HCT116 (cell line): ENCODE results near the gene MFSD1. TPM values are rescaled to one million over a fixed set of nuclear protein-coding genes. Genes with fewer than 3 reads are reported as not detected.

Source experiments
- ATAC-seq: fragments of 200-7000 bp; cut with Tn5 transposase; 2 replicates; pipeline ENCODE4 v1.9.1; 2020; ENCODE audit warnings: mild to moderate bottlenecking, moderate library complexity
- BruUV-seq: library from RNA; stranded (reverse); fragments of 400-500 nt; replicated peaks from 2 replicates; lab custom pipeline; 2021; lab: Mats Ljungman, UMichigan
- CTCF ChIA-PET: fragments of 300-600 bp; sonication (Branson Sonifier 250); formaldehyde crosslinking; loops from one replicate; lab custom pipeline; 2021; ENCODE audit warnings: antibody characterized with exemption; lab: Charles Lee
- POLR2A ChIA-PET: fragments of 300-600, 350-600 bp; sonication (Branson Sonifier 250); formaldehyde crosslinking; loops from one replicate; lab custom pipeline; 2021; ENCODE audit warnings: antibody characterized with exemption; lab: Charles Lee
- RAD21 ChIA-PET, 2 experiments: fragments of 300-600 bp; sonication (Branson Sonifier 250); formaldehyde crosslinking; loops; one replicate each; lab custom pipeline; 2023; ENCODE audit warnings: low total read pairs in 2 of 2; ENCODE audit not compliant: uncharacterized antibody in 2 of 2, unreplicated experiment in 2 of 2, low non-redundant PET in 1 of 2; lab: Charles Lee
- DNase-seq: peaks from one replicate; pipeline ENCODE4 v3.0.0-alpha.2; 2010; ENCODE audit warnings: low read depth, low spot score
- H2AFZ ChIP-seq: fragments of 200-600 bp; shearing (Covaris generic), sonication (generic); 2 replicates; pipeline ENCODE4 v1.6.1; 2017; ENCODE audit warnings: low read depth, mixed run types, mixed read lengths, antibody characterized with exemption, low read length; ENCODE audit not compliant: poor library complexity, severe bottlenecking
- H3K27ac ChIP-seq: 2 replicates; pipeline ENCODE4 v1.5.1; 2012; ENCODE audit warnings: low read depth, low read length
- H3K27me3 ChIP-seq: fragments of 200-600 bp; sonication (generic); 2 replicates; pipeline ENCODE4 v1.6.1; 2016; ENCODE audit warnings: mixed run types, low read length, mixed read lengths; ENCODE audit not compliant: insufficient read depth
- H3K36me3 ChIP-seq, 2 experiments: fragments of 200-500 bp in 1 of 2; fragments of 200-600 bp in 1 of 2; sonication (Bioruptor generic) in 1 of 2; sonication (generic) in 1 of 2; 2 replicates each; pipeline versions ENCODE4 v1.5.1 to v1.6.1; 2014 to 2016; ENCODE audit warnings: low read length in 2 of 2, inconsistent platforms in 1 of 2, mixed read lengths in 1 of 2, mixed run types in 1 of 2; ENCODE audit not compliant: insufficient read depth in 2 of 2, control insufficient read depth in 1 of 2
- H3K4me1 ChIP-seq, 2 experiments: fragments of 200-600 bp in 1 of 2; sonication (generic) in 1 of 2; 2 replicates each; pipeline versions ENCODE4 v1.5.1 to v1.6.1; 2012 to 2017; ENCODE audit warnings: low read length in 2 of 2, inconsistent platforms in 1 of 2, mild to moderate bottlenecking in 1 of 2, mixed read lengths in 1 of 2, mixed run types in 1 of 2, moderate library complexity in 1 of 2; ENCODE audit not compliant: insufficient read depth in 2 of 2, control insufficient read depth in 1 of 2
- H3K4me2 ChIP-seq: fragments of 200-600 bp; sonication (generic); 2 replicates; pipeline ENCODE4 v1.6.1; 2017; ENCODE audit warnings: mixed run types, low read length, mixed read lengths
- H3K4me3 ChIP-seq, 2 experiments: fragments of 200-600 bp in 1 of 2; sonication (generic) in 1 of 2; replicated peaks in 1 of 2; 2 replicates each; pipeline ENCODE4 v1.5.1; 2011 to 2016; ENCODE audit warnings: low read length in 2 of 2, control low read depth in 1 of 2, low read depth in 1 of 2, mild to moderate bottlenecking in 1 of 2, mixed read lengths in 1 of 2, mixed run types in 1 of 2
- H3K79me2 ChIP-seq: fragments of 200-600 bp; sonication (generic); 2 replicates; pipeline ENCODE4 v1.6.1; 2017; ENCODE audit warnings: mild to moderate bottlenecking, mixed run types, low read length, moderate library complexity, mixed read lengths; ENCODE audit not compliant: insufficient read depth
- H3K9ac ChIP-seq: fragments of 200-600 bp; sonication (generic); 2 replicates; pipeline ENCODE4 v1.6.1; 2016; ENCODE audit warnings: low read length, mixed read lengths
- H3K9me2 ChIP-seq: fragments of 200-600 bp; sonication (generic), shearing (Covaris generic); 2 replicates; pipeline ENCODE4 v1.6.1; 2017; ENCODE audit warnings: mixed run types, mild to moderate bottlenecking, moderate library complexity; ENCODE audit not compliant: insufficient read depth
- H3K9me3 ChIP-seq, 2 experiments: fragments of 200-500 bp in 1 of 2; fragments of 200-600 bp in 1 of 2; sonication (Bioruptor generic) in 1 of 2; sonication (generic) in 1 of 2; 2 replicates each; pipeline ENCODE4 v1.6.1; 2014 to 2017; ENCODE audit warnings: low read length in 2 of 2, mixed read lengths in 2 of 2, inconsistent platforms in 1 of 2, low read depth in 1 of 2, mild to moderate bottlenecking in 1 of 2, mixed run types in 1 of 2, moderate library complexity in 1 of 2; ENCODE audit not compliant: control insufficient read depth in 1 of 2, insufficient read depth in 1 of 2
- H4K20me1 ChIP-seq: fragments of 200-600 bp; sonication (generic), shearing (Covaris generic); 2 replicates; pipeline ENCODE4 v1.6.1; 2017; ENCODE audit warnings: mixed run types, mild to moderate bottlenecking, moderate library complexity; ENCODE audit not compliant: insufficient read depth
- CBX3 ChIP-seq: IDR thresholded peaks from 2 replicates; pipeline ENCODE4 v1.6.1; 2012; ENCODE audit warnings: low read depth
- ELF1 ChIP-seq: IDR thresholded peaks from 2 replicates; pipeline ENCODE4 v1.6.1; 2012; ENCODE audit warnings: low read depth, borderline replicate concordance
- EZH2phosphoT487 ChIP-seq: fragments of 200-600 bp; IDR thresholded peaks from 2 replicates; pipeline ENCODE4 v1.6.1; 2018; ENCODE audit warnings: antibody characterized with exemption, borderline replicate concordance
- FOSL1 ChIP-seq: IDR thresholded peaks from 2 replicates; pipeline ENCODE4 v1.6.1; 2012; ENCODE audit warnings: low read depth
- POLR2A ChIP-seq: IDR thresholded peaks from 2 replicates; pipeline ENCODE4 v1.7.0; 2011; ENCODE audit warnings: borderline replicate concordance; ENCODE audit not compliant: insufficient read depth, insufficient read length; ENCODE audit errors: extremely low read depth
- POLR2AphosphoS5 ChIP-seq: IDR thresholded peaks from 2 replicates; pipeline ENCODE4 v1.6.1; 2011; ENCODE audit warnings: mild to moderate bottlenecking, low read depth, low read length, moderate library complexity
- SP1 ChIP-seq: IDR thresholded peaks from 2 replicates; pipeline ENCODE4 v1.6.1; 2012; ENCODE audit warnings: low read depth
- SRF ChIP-seq: IDR thresholded peaks from 2 replicates; pipeline ENCODE4 v1.6.1; 2012; ENCODE audit warnings: low read depth
- TCF7L2 ChIP-seq: IDR thresholded peaks from 2 replicates; pipeline ENCODE4 v1.7.0; 2011; ENCODE audit warnings: borderline replicate concordance, inconsistent platforms; ENCODE audit not compliant: insufficient read depth, insufficient read length; ENCODE audit errors: extremely low read depth
- YY1 ChIP-seq: IDR thresholded peaks from 2 replicates; pipeline ENCODE4 v1.6.1; 2011; ENCODE audit warnings: low read length, low read depth, moderate library complexity, mild to moderate bottlenecking; ENCODE audit not compliant: insufficient replicate concordance; ENCODE audit errors: extremely low read depth
- ZBTB33 ChIP-seq: IDR thresholded peaks from 2 replicates; pipeline ENCODE4 v1.6.1; 2011; ENCODE audit warnings: mild to moderate bottlenecking, low read length, moderate library complexity; ENCODE audit not compliant: insufficient replicate concordance; ENCODE audit errors: extremely low read depth
- ZFX ChIP-seq: fragments of 450-650 bp; IDR thresholded peaks from 2 replicates; pipeline ENCODE4 v1.6.1; 2017
- ZNF274 ChIP-seq: fragments of 200-500 bp; sonication (Bioruptor generic); IDR thresholded peaks from 2 replicates; pipeline ENCODE4 v1.6.1; 2014; ENCODE audit warnings: mild to moderate bottlenecking, low read depth, low read length, inconsistent platforms
- intact Hi-C: fragments of 100-400 bp; cut with micrococcal nuclease; formaldehyde crosslinking; loops from 2 replicates; pipeline ENCODE4 v1.10.0; 2022
- total RNA-seq: library from RNA; stranded (reverse); gene quantifications from one replicate; pipeline ENCODE4 v1.2.1, GENCODE V29; 2021; ENCODE audit not compliant: unreplicated experiment
- TF ChIP-seq, protein P1 (sequence below): IDR thresholded peaks from 2 replicates; pipeline ENCODE4 v1.6.1; 2012
- TF ChIP-seq, protein P2 (sequence below): IDR thresholded peaks from 2 replicates; pipeline ENCODE4 v1.6.1; 2012

Gene MFSD1
- total RNA-seq, 1 experiment from 2014 or later = 12.8 TPM

- TF ChIP-seq ZBTB33 = no peak
Measured at GRCh38 chr3:158782283-158782989, 19.4 kb upstream of the MFSD1 start (continued).

DNA sequence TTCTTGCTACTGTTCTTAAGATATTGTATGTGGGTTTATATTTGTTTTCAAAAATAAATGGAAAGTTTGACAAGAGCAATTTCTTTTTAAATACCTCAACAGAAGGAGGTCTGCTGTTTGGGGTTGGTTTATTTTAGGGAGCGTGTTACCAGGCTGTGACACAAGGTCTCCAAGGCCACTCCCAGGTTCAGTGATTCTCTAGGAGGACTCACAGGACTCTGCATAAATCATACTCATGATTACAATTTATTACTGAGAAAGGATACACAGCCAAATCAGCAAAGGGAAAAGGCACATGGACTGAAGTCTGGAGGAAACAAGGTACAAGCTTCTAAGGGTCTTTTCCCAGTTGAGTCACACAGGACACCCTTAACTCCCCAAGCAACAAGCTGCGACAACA lies 18.8 kb upstream of the MFSD1 start:
- no TSS peak for BruUV-seq

More for the DNA sequence above, 18.8 kb upstream of the MFSD1 start:
- Histone ChIP-seq H3K79me2 (no peaks in the 10 kb centered on the region), H3K9me2 (no peaks in the 10 kb centered on the region), H3K4me2 (no peak overlapping the region), H3K9me3 (no peaks in the 10 kb centered on the region), H3K27ac (no peak overlapping the region), H3K27me3 (no peaks in the 10 kb centered on the region), H2AFZ (no peak overlapping the region), H3K9ac (no peak overlapping the region), H3K4me3 (no peak overlapping the region), H3K4me1 (no peaks in the 10 kb centered on the region), H4K20me1 (no peaks in the 10 kb centered on the region), H3K36me3 (no peaks in the 10 kb centered on the region)
- ChIA-PET POLR2A (no interaction called here), CTCF (interaction anchor here (1.3 kb wide), 1 partner anchor 55 kb away, joined by 4 read pairs; no protein-coding TSS in a partner anchor), RAD21 (no interaction called here)
- intact Hi-C loops = loop anchor here (10.0 kb wide), 1 partner anchor 1178 kb away; no protein-coding TSS in a partner anchor
- no peak for ATAC-seq
- TF ChIP-seq SRF (no peak), POLR2A (no peak), EZH2phosphoT487 (no peak), POLR2AphosphoS5 (no peak), CBX3 (no peak), ZNF274 (no peak), ELF1 (no peak), TCF7L2 (no peak), SP1 (no peak), YY1 (no peak), FOSL1 (no peak), ZFX (no peak)
- TF ChIP-seq, protein P1, sequence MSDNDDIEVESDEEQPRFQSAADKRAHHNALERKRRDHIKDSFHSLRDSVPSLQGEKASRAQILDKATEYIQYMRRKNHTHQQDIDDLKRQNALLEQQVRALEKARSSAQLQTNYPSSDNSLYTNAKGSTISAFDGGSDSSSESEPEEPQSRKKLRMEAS = no peak
- TF ChIP-seq, protein P2, sequence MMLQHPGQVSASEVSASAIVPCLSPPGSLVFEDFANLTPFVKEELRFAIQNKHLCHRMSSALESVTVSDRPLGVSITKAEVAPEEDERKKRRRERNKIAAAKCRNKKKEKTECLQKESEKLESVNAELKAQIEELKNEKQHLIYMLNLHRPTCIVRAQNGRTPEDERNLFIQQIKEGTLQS = no peak
- no peak for DNase-seq
